Measurements from ENCODE around the gene CYB561. TPM values are rescaled to one million over a fixed set of nuclear protein-coding genes. Genes with fewer than 3 reads are reported as not detected.

Gene CYB561
- total and polyA plus RNA-seq, 9 of the 15 experiments (the other 6 are each of a cell fraction or from before 2014, with no cell fraction given), result 4.0 to 30.8 (median 17.4) TPM

GRCh38 chr17:63419949-63420867 lies 25.9 kb downstream of the CYB561 start (continued):
- 0 out of 2 replicates have a peak, but pooled peaks have one; percentile 38 for TF ChIP-seq LEF1 (IDR thresholded peaks at IDR 0.05)
- TF ChIP-seq HDAC1 (IDR thresholded peaks at IDR 0.05), result peak in 1 of 2 experiments; percentile 29; a peak in 1 of 4 replicates
- no peak for TF ChIP-seq HES1 (IDR thresholded peaks at IDR 0.05; ENCODE audit: low read depth)
- TF ChIP-seq WHSC1 (IDR thresholded peaks at IDR 0.05; ENCODE audit: low read length), result no peak
- TF ChIP-seq POLR2H (tag; IDR thresholded peaks at IDR 0.05; ENCODE audit: low read depth), result no peak
- no peak for TF ChIP-seq E2F6 (IDR thresholded peaks at IDR 0.05; ENCODE audit: borderline replicate concordance in 1 of 2, extremely low read depth in 1 of 2, insufficient read depth in 1 of 2, insufficient read length in 1 of 2, low read depth in 1 of 2, low read length in 1 of 2, poor library complexity in 1 of 2, severe bottlenecking in 1 of 2)
- no peak for TF ChIP-seq MXI1 (IDR thresholded peaks at IDR 0.05; ENCODE audit: low read depth, low read length)
- TF ChIP-seq HINFP (tag; conservative IDR thresholded peaks at IDR 0.05; ENCODE audit: low read depth), result no peak
- TF ChIP-seq IRF9 (tag; IDR thresholded peaks at IDR 0.05), result no peak
- TF ChIP-seq SPI1 (IDR thresholded peaks at IDR 0.05; ENCODE audit: borderline replicate concordance, low read depth, low read length), result no peak
- no peak for TF ChIP-seq HBP1 (CRISPR knock-in tag; IDR thresholded peaks at IDR 0.05)
- TF ChIP-seq ZNF140 (CRISPR knock-in tag; IDR thresholded peaks at IDR 0.05), result no peak
- TF ChIP-seq MAZ (CRISPR knock-in tag; conservative IDR thresholded peaks at IDR 0.05 in 1 of 2, IDR thresholded peaks at IDR 0.05 in 1 of 2), result 0 out of 4 replicates have a peak, but pooled peaks of 1 of the 2 experiments have one; percentile 51
- no peak; a peak in 1 of 4 replicates for TF ChIP-seq TBL1XR1 (IDR thresholded peaks at IDR 0.05; ENCODE audit: low read length in 2 of 2)
- TF ChIP-seq NFIX (CRISPR knock-in tag; IDR thresholded peaks at IDR 0.05; ENCODE audit: low read depth), result no peak
- no peak for TF ChIP-seq RB1 (IDR thresholded peaks at IDR 0.05; ENCODE audit: low read depth)
- TF ChIP-seq GTF2B (IDR thresholded peaks at IDR 0.05; ENCODE audit: extremely low read depth, insufficient read length), result no peak
- TF ChIP-seq ZNF444 (CRISPR knock-in tag; IDR thresholded peaks at IDR 0.05), result no peak
- no peak for TF ChIP-seq DNMT1 (IDR thresholded peaks at IDR 0.05)
- no peak for TF ChIP-seq COPS2 (conservative IDR thresholded peaks at IDR 0.05)
